CD1c-positive myeloid dendritic cell (primary cell): ENCODE data around the gene TDRD12.
"Not testable (repeated sequence)": the region's sequence is repeated elsewhere in the genome, so short reads cannot be mapped to it uniquely, and the experiment has no call there.

Experiments used
- DNase-seq: peaks from one replicate; pipeline ENCODE4 v3.0.0-alpha.2; 2016; ENCODE audit errors: extremely low spot score

TDRD12 gene

GRCh38 chr19:32831611-32832010 lies 112.0 kb downstream of the TDRD12 start:
- DNase-seq, result no peak

- not testable (repeated sequence) for DNase-seq
Observed at GRCh38 chr19:32832094-32832493, 112.5 kb downstream of the TDRD12 start.

- not testable (repeated sequence) for DNase-seq
Observed at GRCh38 chr19:32832825-32833224, 113.3 kb downstream of the TDRD12 start.

GRCh38 chr19:32833388-32833787 lies 113.8 kb downstream of the TDRD12 start:
- DNase-seq, result not testable (repeated sequence)

GRCh38 chr19:32837531-32837930 lies 118.0 kb downstream of the TDRD12 start:
- DNase-seq, result no peak

- DNase-seq, result no peak
Observed at GRCh38 chr19:32842061-32842460, 122.5 kb downstream of the TDRD12 start.

GRCh38 chr19:32843716-32844245 lies 124.2 kb downstream of the TDRD12 start:
- no peak for DNase-seq

GRCh38 chr19:32848035-32848434 lies 128.5 kb downstream of the TDRD12 start:
- DNase-seq, result not testable (repeated sequence)

- no peak for DNase-seq
Observed at GRCh38 chr19:32852216-32852615, 132.6 kb downstream of the TDRD12 start.

GRCh38 chr19:32856818-32857217 lies 137.3 kb downstream of the TDRD12 start:
- DNase-seq, result not testable (repeated sequence)

GRCh38 chr19:32857584-32857983 lies 138.0 kb downstream of the TDRD12 start:
- no peak for DNase-seq

- DNase-seq, result no peak
Observed at GRCh38 chr19:32858155-32858554, 138.6 kb downstream of the TDRD12 start.

- DNase-seq, result no peak
Observed at GRCh38 chr19:32858559-32858958, 139.0 kb downstream of the TDRD12 start.

- no peak for DNase-seq
Observed at GRCh38 chr19:32859591-32859990, 140.0 kb downstream of the TDRD12 start.

GRCh38 chr19:32861596-32861995 lies 142.0 kb downstream of the TDRD12 start:
- no peak for DNase-seq

GRCh38 chr19:32862173-32862572 lies 142.6 kb downstream of the TDRD12 start:
- no peak for DNase-seq

- no peak for DNase-seq
Observed at GRCh38 chr19:32862741-32863140, 143.2 kb downstream of the TDRD12 start.

GRCh38 chr19:32863301-32863700 lies 143.7 kb downstream of the TDRD12 start:
- DNase-seq, result no peak

GRCh38 chr19:32863841-32864240 lies 144.3 kb downstream of the TDRD12 start:
- no peak for DNase-seq

GRCh38 chr19:32864318-32865007 lies 144.9 kb downstream of the TDRD12 start:
- DNase-seq, result no peak

- DNase-seq, result no peak
Observed at GRCh38 chr19:32865326-32865725, 145.8 kb downstream of the TDRD12 start.

- no peak for DNase-seq
Observed at GRCh38 chr19:32866061-32866460, 146.5 kb downstream of the TDRD12 start.

- DNase-seq, result no peak
Observed at GRCh38 chr19:32866564-32867265, 147.1 kb downstream of the TDRD12 start.
